OCI-LY7 (cell line): ENCODE measurements around the gene HSD11B1. TPM values are rescaled to one million over a fixed set of nuclear protein-coding genes. Genes with fewer than 3 reads are reported as not detected.

ENCODE experiments used
- Bru-seq: library from RNA; stranded (reverse); fragments of 400-500 nt; gene quantifications from one replicate; lab custom pipeline; 2021; lab: Mats Ljungman, UMichigan
- BruChase-seq, 2 experiments: library from RNA; stranded (reverse); fragments of 400-500 nt; gene quantifications; one replicate each; lab custom pipeline; 2021; lab: Mats Ljungman, UMichigan
- BruUV-seq: library from RNA; stranded (reverse); fragments of 400-500 nt; replicated peaks from 2 replicates; lab custom pipeline; 2021; lab: Mats Ljungman, UMichigan
- CTCF ChIA-PET: fragments of 300-600 bp; sonication (Branson Sonifier 250); formaldehyde crosslinking; loops from one replicate; lab custom pipeline; 2022; ENCODE audit warnings: antibody characterized with exemption; ENCODE audit not compliant: unreplicated experiment; lab: Charles Lee
- POLR2A ChIA-PET: fragments of 300-600 bp; sonication (Branson Sonifier 250); formaldehyde crosslinking; loops from one replicate; lab custom pipeline; 2022; ENCODE audit warnings: antibody characterized with exemption; lab: Charles Lee
- DNase-seq: peaks from one replicate; pipeline ENCODE4 v3.0.0-alpha.2; 2015; ENCODE audit warnings: low spot score
- H2AFZ ChIP-seq: fragments of 200-600 bp; sonication (generic), shearing (Covaris generic); 2 replicates; pipeline ENCODE4 v1.6.1; 2014; ENCODE audit warnings: mild to moderate bottlenecking, antibody characterized with exemption, low read length, moderate library complexity
- H3K27ac ChIP-seq: fragments of 200-600 bp; sonication (generic); 2 replicates; pipeline ENCODE4 v1.5.1; 2014; ENCODE audit warnings: mixed run types, low read depth, mild to moderate bottlenecking, moderate library complexity, low read length, inconsistent platforms; ENCODE audit not compliant: poor library complexity, severe bottlenecking
- H3K36me3 ChIP-seq: fragments of 200-600 bp; sonication (generic); 2 replicates; pipeline ENCODE4 v1.6.1; 2014; ENCODE audit warnings: mild to moderate bottlenecking, antibody characterized with exemption, low read length, moderate library complexity, mixed read lengths; ENCODE audit not compliant: insufficient read depth
- H3K4me1 ChIP-seq: fragments of 200-600 bp; sonication (generic); 2 replicates; pipeline ENCODE4 v1.5.1; 2014; ENCODE audit warnings: mild to moderate bottlenecking, low read length; ENCODE audit not compliant: insufficient read depth, poor library complexity, severe bottlenecking
- H3K4me2 ChIP-seq: fragments of 200-600 bp; sonication (generic); 2 replicates; pipeline ENCODE4 v1.6.1; 2014; ENCODE audit warnings: mild to moderate bottlenecking, low read length
- H3K4me3 ChIP-seq: fragments of 200-600 bp; sonication (generic); 2 replicates; pipeline ENCODE4 v1.5.1; 2014; ENCODE audit warnings: mild to moderate bottlenecking, low read depth, low read length; ENCODE audit not compliant: poor library complexity, severe bottlenecking
- H3K79me2 ChIP-seq: fragments of 200-600 bp; sonication (generic); 2 replicates; pipeline ENCODE4 v1.6.1; 2016; ENCODE audit warnings: low read depth, mild to moderate bottlenecking, low read length, moderate library complexity, mixed read lengths; ENCODE audit not compliant: insufficient read depth
- H3K9me2 ChIP-seq: fragments of 200-600 bp; sonication (generic); 2 replicates; pipeline ENCODE4 v1.6.1; 2016; ENCODE audit warnings: mild to moderate bottlenecking, low read length, mixed read lengths; ENCODE audit not compliant: insufficient read depth
- H3K9me3 ChIP-seq: fragments of 200-600 bp; sonication (generic); 2 replicates; pipeline ENCODE4 v1.6.1; 2014; ENCODE audit warnings: mild to moderate bottlenecking, mixed run types, low read length, mixed read lengths
- H4K20me1 ChIP-seq: fragments of 200-600 bp; sonication (generic); 2 replicates; pipeline ENCODE4 v1.6.1; 2014; ENCODE audit warnings: mild to moderate bottlenecking, antibody characterized with exemption, low read length, moderate library complexity, mixed read lengths; ENCODE audit not compliant: insufficient read depth
- CTCF ChIP-seq: fragments of 200-600 bp; sonication (generic); conservative IDR thresholded peaks from 2 replicates; pipeline ENCODE4 v1.5.1; 2014; ENCODE audit warnings: mild to moderate bottlenecking, antibody characterized with exemption, low read length, moderate library complexity, mixed read lengths
- EZH2phosphoT487 ChIP-seq: fragments of 200-600 bp; sonication (generic); IDR thresholded peaks from 2 replicates; pipeline ENCODE4 v1.6.1; 2018; ENCODE audit warnings: low read depth, borderline replicate concordance, mild to moderate bottlenecking, mixed run types, antibody characterized with exemption, low read length, moderate library complexity, mixed read lengths
- intact Hi-C: fragments of 100-400 bp; cut with micrococcal nuclease; formaldehyde crosslinking; loops from one replicate; pipeline ENCODE4 v1.10.0; 2022; ENCODE audit not compliant: unreplicated experiment
- long read RNA-seq: library from polyadenylated mRNA; stranded (forward); transcript quantifications from one replicate; pipeline ENCODE4 v2.0.0, GENCODE V29; 2022
- total RNA-seq, 2 experiments: library from RNA; depleted of rRNA in 1 of 2; stranded (reverse); fragments of >200 nt in 1 of 2; shearing (Covaris generic) in 1 of 2; gene quantifications; 2 replicates each; pipeline ENCODE4 v1.2.3, GENCODE V29; 2014 to 2022

HSD11B1 gene
- not detected in 2 replicates for total RNA-seq (2014; rRNA removed; shearing (Covaris generic))
- total RNA-seq (2022) = not detected in 2 replicates
- Bru-seq, nascent RNA = not detected
- BruChase-seq, experiment 1, labeled RNA remaining after a 6-hour chase = not detected
- BruChase-seq, experiment 2, labeled RNA remaining after a 2-hour chase = not detected
- long read RNA-seq = 0 reads

DNA sequence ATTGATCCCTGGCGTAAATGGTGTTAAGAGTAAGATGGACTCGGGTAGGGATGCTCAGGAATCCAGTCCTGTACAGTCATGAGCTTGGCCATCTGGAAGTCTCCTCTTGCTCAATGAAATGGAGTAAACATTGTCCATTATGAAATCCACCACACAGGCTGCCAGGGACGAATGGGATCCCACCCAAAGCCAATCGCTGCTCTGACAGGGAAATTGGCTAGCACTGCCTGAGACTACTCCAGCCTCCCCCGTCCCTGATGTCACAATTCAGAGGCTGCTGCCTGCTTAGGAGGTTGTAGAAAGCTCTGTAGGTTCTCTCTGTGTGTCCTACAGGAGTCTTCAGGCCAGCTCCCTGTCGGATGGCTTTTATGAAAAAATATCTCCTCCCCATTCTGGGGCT lies at the start of gene HSD11B1:
HSD11B1 (plus strand) TSS at position 263 of the 400 bp plus-strand sequence; CDS start at position 360, 97 bp downstream.
- no TSS peak for BruUV-seq
- intact Hi-C loops = no loop called here
- Histone ChIP-seq H3K4me3 (no peak within 1 kb of the TSS), H3K36me3 (no peaks in the 10 kb centered on the region), H4K20me1 (no peaks in the 10 kb centered on the region), H3K79me2 (no peaks in the 10 kb centered on the region), H3K4me2 (no peak within 1 kb of the TSS), H3K9me3 (no peaks in the 10 kb centered on the region), H3K9me2 (no peaks in the 10 kb centered on the region), H3K4me1 (no peaks in the 10 kb centered on the region), H2AFZ (no peak within 1 kb of the TSS), H3K27ac (no peak within 1 kb of the TSS)
- TF ChIP-seq EZH2phosphoT487 (no peak), CTCF (no peak)
- ChIA-PET CTCF (no interaction called here), POLR2A (interaction anchor here (0.5 to 1.5 kb wide), 3 partner anchors 16 to 173 kb away, joined by 3 to 6 read pairs (median 4); no protein-coding TSS in a partner anchor)
- no peak for DNase-seq

- TF ChIP-seq EZH2phosphoT487 (no peak), CTCF (no peak)
- no peak for DNase-seq
- Histone ChIP-seq H3K4me3 (no peak overlapping the region), H3K27ac (no peak overlapping the region), H3K36me3 (no peaks in the 10 kb centered on the region), H3K9me3 (no peaks in the 10 kb centered on the region), H3K9me2 (no peaks in the 10 kb centered on the region), H3K79me2 (no peaks in the 10 kb centered on the region), H3K4me2 (no peak overlapping the region), H2AFZ (no peak overlapping the region), H4K20me1 (no peaks in the 10 kb centered on the region), H3K4me1 (no peaks in the 10 kb centered on the region)
- ChIA-PET POLR2A (interaction anchor here (0.9 kb wide), 1 partner anchor 19 kb away, joined by 3 read pairs; no protein-coding TSS in a partner anchor), CTCF (no interaction called here)
- no TSS peak for BruUV-seq
- intact Hi-C loops = loop anchor here (1.0 kb wide), 1 partner anchor 46 kb away; no protein-coding TSS in a partner anchor
These were observed 49.0 kb upstream of the HSD11B1 start for GRCh38 chr1:209655411-209656231.
